ENCODE measurements around the gene FGF14.

DNA sequence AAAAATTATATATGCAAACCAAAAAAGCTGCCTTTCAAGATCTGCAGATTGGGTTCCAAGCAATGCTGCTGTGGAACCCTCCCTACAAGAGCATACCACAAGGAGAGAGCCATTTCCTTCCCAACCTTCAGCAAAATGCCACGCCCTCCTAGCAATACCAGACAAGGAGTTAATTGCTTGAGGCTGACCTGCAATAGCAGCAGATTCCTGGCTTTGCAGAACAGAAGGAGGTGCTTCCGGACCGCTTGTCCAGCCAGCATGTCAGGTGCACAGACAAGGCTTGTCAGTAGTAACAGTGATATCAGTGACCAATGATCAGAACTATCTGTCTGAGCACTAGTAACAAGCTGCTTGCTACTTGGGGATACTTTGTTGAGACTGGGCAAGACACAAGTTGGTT lies 301.6 kb downstream of the FGF14 start:
- no peak for TF ChIP-seq CTCF (optimal IDR thresholded peaks at IDR 0.05 in 1 of 3, IDR thresholded peaks at IDR 0.05 in 1 of 3, conservative IDR thresholded peaks at IDR 0.05 in 1 of 3; ENCODE audit: extremely low read depth in 1 of 3, insufficient read depth in 2 of 3, low read length in 3 of 3)
- no peak for TF ChIP-seq EZH2 (IDR thresholded peaks at IDR 0.05; ENCODE audit: low read length)

Data from keratinocyte (primary cell).